Stimulated activated naive CD8-positive, alpha-beta T cell treated with anti-CD3 and anti-CD28 coated beads, Interleukin-15, amount 100 ng/mL, for 72 hours (primary cell): ENCODE data around the gene CD82.
"Not testable (repeated sequence)": the region's sequence is repeated elsewhere in the genome, so short reads cannot be mapped to it uniquely, and the experiment has no call there.

Source experiments
- ATAC-seq: fragments of 150-1000 bp; cut with Tn5 transposase; 2 replicates; pipeline ENCODE4 v1.10.0; 2021; ENCODE audit warnings: mild to moderate bottlenecking, moderate library complexity
- DNase-seq, 2 donors: peaks; one replicate each; pipeline ENCODE4 v3.0.0; 2021 to 2022
- H3K27ac Mint-ChIP-seq, 2 donors: one replicate each; pipeline ENCODE4 v1.8.0; 2022; ENCODE audit warnings: mild to moderate bottlenecking in 2 of 2, mixed read lengths in 2 of 2, moderate library complexity in 2 of 2
- H3K27me3 Mint-ChIP-seq: one replicate; pipeline ENCODE4 v1.8.0; 2022; ENCODE audit warnings: mixed read lengths
- H3K4me1 Mint-ChIP-seq: one replicate; pipeline ENCODE4 v1.8.0; 2022; ENCODE audit warnings: mild to moderate bottlenecking, mixed read lengths
- H3K4me3 Mint-ChIP-seq, 2 donors: one replicate each; pipeline ENCODE4 v1.8.0; 2022; ENCODE audit warnings: mild to moderate bottlenecking in 2 of 2, mixed read lengths in 2 of 2, moderate library complexity in 1 of 2
- H3K9me3 Mint-ChIP-seq, 2 donors: one replicate each; pipeline ENCODE4 v1.8.0; 2022; ENCODE audit warnings: mixed read lengths in 2 of 2

Gene CD82

GRCh38 chr11:44627911-44628729 lies 62.7 kb downstream of the CD82 start:
- peaks cover 9 to 12% of the 10 kb centered on the region in 2 donors for H3K9me3 Mint-ChIP-seq

GRCh38 chr11:44628730-44629700 lies 63.6 kb downstream of the CD82 start:
- H3K27ac Mint-ChIP-seq, result peak overlapping the region in 1 of 2 donors; percentile 0
- no peak overlapping the region for H3K4me3 Mint-ChIP-seq
- peaks cover 3% of the 10 kb centered on the region for H3K27me3 Mint-ChIP-seq
- ATAC-seq (no peak), DNase-seq (no peak)
- peaks cover 9 to 12% of the 10 kb centered on the region in 2 donors for H3K9me3 Mint-ChIP-seq
- H3K4me1 Mint-ChIP-seq, result peaks cover 12% of the 10 kb centered on the region

More at GRCh38 chr11:44627911-44628729, 62.7 kb downstream of the CD82 start:
- no peak for DNase-seq
- H3K27me3 Mint-ChIP-seq, result no peaks in the 10 kb centered on the region
- H3K27ac Mint-ChIP-seq, result peak overlapping the region in 1 of 2 donors; percentile 77
- H3K4me3 Mint-ChIP-seq, result peak overlapping the region in 1 of 2 donors; percentile 16
- H3K4me1 Mint-ChIP-seq, result peaks cover 21% of the 10 kb centered on the region
- no peak for ATAC-seq

GRCh38 chr11:44629732-44630345 lies 64.4 kb downstream of the CD82 start:
- ATAC-seq (no peak), DNase-seq (no peak)
- no peak overlapping the region for H3K27ac Mint-ChIP-seq
- peaks cover 4% of the 10 kb centered on the region for H3K4me1 Mint-ChIP-seq
- no peak overlapping the region for H3K4me3 Mint-ChIP-seq
- peaks cover 8% of the 10 kb centered on the region for H3K27me3 Mint-ChIP-seq
- peaks cover 9 to 12% of the 10 kb centered on the region in 2 donors for H3K9me3 Mint-ChIP-seq

- Mint-ChIP-seq H3K27me3 (peaks cover 15% of the 10 kb centered on the region), H3K27ac (peak overlapping the region in 1 of 2 donors; percentile 89), H3K4me3 (no peak overlapping the region), H3K9me3 (peaks cover 9 to 12% of the 10 kb centered on the region in 2 donors), H3K4me1 (peaks cover 4% of the 10 kb centered on the region)
- ATAC-seq (no peak), DNase-seq (no peak)
Measured at GRCh38 chr11:44630511-44631210, 65.2 kb downstream of the CD82 start.

- H3K4me3 Mint-ChIP-seq, result no peak overlapping the region
- peak overlapping the region in 1 of 2 donors; percentile 57 for H3K27ac Mint-ChIP-seq
- H3K9me3 Mint-ChIP-seq, result peaks cover 0 to 1% of the 10 kb centered on the region in 2 donors
- H3K4me1 Mint-ChIP-seq, result peaks cover 4% of the 10 kb centered on the region
- DNase-seq, result no peak
- ATAC-seq, result no peak
- H3K27me3 Mint-ChIP-seq, result peaks cover 23% of the 10 kb centered on the region
Measured at GRCh38 chr11:44631831-44632230, 66.4 kb downstream of the CD82 start.

GRCh38 chr11:44632466-44633123 lies 67.1 kb downstream of the CD82 start:
- Mint-ChIP-seq H3K27ac (no peak overlapping the region), H3K4me3 (no peak overlapping the region), H3K4me1 (peaks cover 4% of the 10 kb centered on the region), H3K9me3 (no peaks in the 10 kb centered on the region), H3K27me3 (peaks cover 23% of the 10 kb centered on the region)
- ATAC-seq (peak; percentile 75), DNase-seq (peak in 1 of 2 donors; percentile 48)

- DNase-seq (no peak), ATAC-seq (no peak)
- Mint-ChIP-seq H3K27me3 (peaks cover 23% of the 10 kb centered on the region), H3K27ac (no peak overlapping the region), H3K4me1 (no peaks in the 10 kb centered on the region), H3K9me3 (no peaks in the 10 kb centered on the region), H3K4me3 (no peak overlapping the region)
Measured at GRCh38 chr11:44633641-44634040, 68.2 kb downstream of the CD82 start.

GRCh38 chr11:44634401-44635281 lies 69.2 kb downstream of the CD82 start:
- Mint-ChIP-seq H3K4me3 (no peak overlapping the region), H3K4me1 (no peaks in the 10 kb centered on the region), H3K27me3 (peaks cover 23% of the 10 kb centered on the region), H3K27ac (no peak overlapping the region), H3K9me3 (no peaks in the 10 kb centered on the region)
- DNase-seq (no peak), ATAC-seq (peak; percentile 23)

GRCh38 chr11:44637487-44637886 lies 72.0 kb downstream of the CD82 start:
- ATAC-seq (no peak), DNase-seq (no peak)
- H3K4me3 Mint-ChIP-seq, result no peak overlapping the region
- H3K27ac Mint-ChIP-seq, result no peak overlapping the region
- H3K9me3 Mint-ChIP-seq, result peaks cover 9 to 13% of the 10 kb centered on the region in 2 donors
- H3K27me3 Mint-ChIP-seq, result peaks cover 23% of the 10 kb centered on the region
- no peaks in the 10 kb centered on the region for H3K4me1 Mint-ChIP-seq

- no peak overlapping the region for H3K27ac Mint-ChIP-seq
- peaks cover 23% of the 10 kb centered on the region for H3K27me3 Mint-ChIP-seq
- peaks cover 14 to 18% of the 10 kb centered on the region in 2 donors for H3K9me3 Mint-ChIP-seq
- H3K4me1 Mint-ChIP-seq, result no peaks in the 10 kb centered on the region
- no peak overlapping the region for H3K4me3 Mint-ChIP-seq
- ATAC-seq (no peak), DNase-seq (no peak)
Measured at GRCh38 chr11:44638032-44638431, 72.6 kb downstream of the CD82 start.

GRCh38 chr11:44643217-44643616 lies 77.8 kb downstream of the CD82 start:
- Mint-ChIP-seq H3K27me3 (peaks cover 26% of the 10 kb centered on the region), H3K4me3 (no peak overlapping the region), H3K9me3 (peaks cover 31 to 36% of the 10 kb centered on the region in 2 donors), H3K4me1 (no peaks in the 10 kb centered on the region), H3K27ac (no peak overlapping the region)
- DNase-seq, result no peak
- ATAC-seq, result no peak

GRCh38 chr11:44645827-44646226 lies 80.4 kb downstream of the CD82 start:
- peaks cover 31 to 36% of the 10 kb centered on the region in 2 donors for H3K9me3 Mint-ChIP-seq
- DNase-seq (no peak), ATAC-seq (no peak)
- H3K4me1 Mint-ChIP-seq, result no peaks in the 10 kb centered on the region
- no peak overlapping the region for H3K27ac Mint-ChIP-seq
- H3K4me3 Mint-ChIP-seq, result no peak overlapping the region
- peaks cover 26% of the 10 kb centered on the region for H3K27me3 Mint-ChIP-seq

GRCh38 chr11:44647255-44647955 lies 81.9 kb downstream of the CD82 start:
- not testable (repeated sequence) for ATAC-seq, H3K27ac Mint-ChIP-seq, H3K4me3 Mint-ChIP-seq, DNase-seq, H3K4me1 Mint-ChIP-seq
- H3K9me3 Mint-ChIP-seq, result peaks cover 23 to 24% of the 10 kb centered on the region in 2 donors
- H3K27me3 Mint-ChIP-seq, result peaks cover 42% of the 10 kb centered on the region
